Activated CD4-positive, alpha-beta T cell treated with anti-CD3 and anti-CD28 coated beads for 36 hours (primary cell): ENCODE data around the gene SLC66A2. TPM values are rescaled to one million over a fixed set of nuclear protein-coding genes. Genes with fewer than 3 reads are reported as not detected.

ENCODE experiments used
- ATAC-seq: fragments of 200-7000 bp; cut with Tn5 transposase; one replicate; pipeline ENCODE4 v1.10.0; 2021; ENCODE audit warnings: mild to moderate bottlenecking, moderate library complexity
- CTCF ChIA-PET: fragments of 350-600 bp; sonication (Branson Sonifier 250); formaldehyde crosslinking; loops from one replicate; lab custom pipeline; 2021; ENCODE audit warnings: antibody characterized with exemption; lab: Charles Lee
- POLR2A ChIA-PET: fragments of 350-600 bp; sonication (Branson Sonifier 250); formaldehyde crosslinking; loops from one replicate; lab custom pipeline; 2021; ENCODE audit warnings: antibody characterized with exemption, inconsistent platforms; lab: Charles Lee
- DNase-seq: peaks from one replicate; pipeline ENCODE4 v3.0.0-alpha.2; 2020
- H3K27ac Mint-ChIP-seq: one replicate; pipeline ENCODE4 v1.8.0; 2021; ENCODE audit warnings: mixed read lengths
- H3K27me3 Mint-ChIP-seq: one replicate; pipeline ENCODE4 v1.8.0; 2021; ENCODE audit warnings: mixed read lengths
- H3K36me3 Mint-ChIP-seq: one replicate; pipeline ENCODE4 v1.8.0; 2021; ENCODE audit warnings: low read depth, mixed read lengths
- H3K4me1 Mint-ChIP-seq: one replicate; pipeline ENCODE4 v1.8.0; 2021; ENCODE audit warnings: mixed read lengths
- H3K4me3 Mint-ChIP-seq: one replicate; pipeline ENCODE4 v1.8.0; 2021; ENCODE audit warnings: mild to moderate bottlenecking, moderate library complexity, mixed read lengths
- H3K9me3 Mint-ChIP-seq: one replicate; pipeline ENCODE4 v1.8.0; 2021; ENCODE audit warnings: low read depth, mixed read lengths
- intact Hi-C, 2 experiments: fragments of 100-400 bp; cut with DNase I in 1 of 2; cut with micrococcal nuclease in 1 of 2; formaldehyde crosslinking; loops; one replicate each; pipeline versions ENCODE4 v1.14.2 to v1.15.1; 2022 to 2024; cut with DNase I, micrococcal nuclease
- total RNA-seq, 2 experiments: library from RNA; stranded (reverse); gene quantifications; one replicate each; pipeline ENCODE4 v1.2.3, GENCODE V29; 2021

SLC66A2 gene
- total RNA-seq, 2 experiments from 2014 or later: 23.4 to 28.5 TPM

- CTCF ChIA-PET: no interaction called here
- ATAC-seq (no peak), DNase-seq (peak; percentile 0)
- no peaks in the 10 kb centered on the region for H3K9me3 Mint-ChIP-seq
- peaks cover 8% of the 10 kb centered on the region for H3K27me3 Mint-ChIP-seq
- H3K4me3 Mint-ChIP-seq: no peak overlapping the region
- no peak overlapping the region for H3K27ac Mint-ChIP-seq
- POLR2A ChIA-PET: no interaction called here
- H3K4me1 Mint-ChIP-seq: peaks cover 3% of the 10 kb centered on the region
- H3K36me3 Mint-ChIP-seq: no peaks in the 10 kb centered on the region
- intact Hi-C loops: no loop called here
Observed at GRCh38 chr18:79852561-79853302, 98.7 kb downstream of the SLC66A2 start.

Other genes starting within 250 kb of the SLC66A2 start
- not detected for gene KCNG2, start 153.7 kb downstream of the SLC66A2 start, total RNA-seq
- gene HSBP1L1, start 13.0 kb upstream of the SLC66A2 start, total RNA-seq: 10 to 100 TPM; 14.4 to 16.9 TPM
- 100 to 1,000 TPM; 150 to 194 TPM for gene TXNL4A, start 36.9 kb upstream of the SLC66A2 start, total RNA-seq
- 10 to 100 TPM; 32.2 to 39.1 TPM for gene RBFA, start 82.8 kb upstream of the SLC66A2 start, total RNA-seq
- 10 to 100 TPM; 22.8 to 25.7 TPM for gene ADNP2, start 157.6 kb upstream of the SLC66A2 start, total RNA-seq